ENCODE data around the gene CUEDC2.
"Not testable (repeated sequence)": the region's sequence is repeated elsewhere in the genome, so short reads cannot be mapped to it uniquely, and the experiment has no call there.

Gene CUEDC2

GRCh38 chr10:102457591-102458150 is 25.3 kb upstream of the CUEDC2 start:
- Histone ChIP-seq H4K12ac (ENCODE audit: low read depth, low read length) (no peak overlapping the region), H3K4ac (ENCODE audit: low read depth, low read length) (no peak overlapping the region), H2AFZ (ENCODE audit: insufficient read depth, low read length, poor library complexity) (no peak overlapping the region), H2BK12ac (ENCODE audit: low read length) (no peak overlapping the region), H3K27me3 (ENCODE audit: insufficient read depth, low read length) (no peaks in the 10 kb centered on the region), H3K4me1 (ENCODE audit: control insufficient read depth in 1 of 2, insufficient read depth in 2 of 2, low read length in 2 of 2) (peaks cover 14 to 18% of the 10 kb centered on the region in 2 experiments), H3K18ac (ENCODE audit: low read length) (no peak overlapping the region), H4K91ac (ENCODE audit: low read depth, low read length) (no peak overlapping the region), H4K8ac (ENCODE audit: low read depth, low read length) (no peak overlapping the region), H3K23ac (ENCODE audit: low read length) (no peak overlapping the region), H2BK5ac (ENCODE audit: low read depth, low read length, poor library complexity) (no peak overlapping the region), H3K4me2 (ENCODE audit: low read length) (no peak overlapping the region), H3K36me3 (ENCODE audit: control insufficient read depth in 1 of 2, insufficient read depth in 2 of 2, low read length in 2 of 2) (peaks cover 2 to 5% of the 10 kb centered on the region in 2 experiments), H3K4me3 (ENCODE audit: low read depth, low read length) (no peak overlapping the region), H3K14ac (ENCODE audit: low read length) (no peak overlapping the region), H3K27ac (ENCODE audit: low read depth, low read length) (no peak overlapping the region), H3K79me2 (ENCODE audit: control insufficient read depth, insufficient read depth, low read length, poor library complexity) (peaks cover 3% of the 10 kb centered on the region), H2BK120ac (ENCODE audit: insufficient read depth, low read length, poor library complexity) (no peak overlapping the region), H2AK5ac (ENCODE audit: low read length) (no peak overlapping the region), H3K9ac (ENCODE audit: low read length) (no peak overlapping the region), H3K79me1 (ENCODE audit: low read length) (peaks cover 13% of the 10 kb centered on the region), H3K9me3 (ENCODE audit: insufficient read depth, low read depth, low read length) (peaks cover 1% of the 10 kb centered on the region)
- WGBS (ENCODE audit: extremely low coverage, insufficient coverage, insufficient read length): no CpG with 5 or more reads among the region's 9 CpGs
- DNase-seq: no peak

DNA sequence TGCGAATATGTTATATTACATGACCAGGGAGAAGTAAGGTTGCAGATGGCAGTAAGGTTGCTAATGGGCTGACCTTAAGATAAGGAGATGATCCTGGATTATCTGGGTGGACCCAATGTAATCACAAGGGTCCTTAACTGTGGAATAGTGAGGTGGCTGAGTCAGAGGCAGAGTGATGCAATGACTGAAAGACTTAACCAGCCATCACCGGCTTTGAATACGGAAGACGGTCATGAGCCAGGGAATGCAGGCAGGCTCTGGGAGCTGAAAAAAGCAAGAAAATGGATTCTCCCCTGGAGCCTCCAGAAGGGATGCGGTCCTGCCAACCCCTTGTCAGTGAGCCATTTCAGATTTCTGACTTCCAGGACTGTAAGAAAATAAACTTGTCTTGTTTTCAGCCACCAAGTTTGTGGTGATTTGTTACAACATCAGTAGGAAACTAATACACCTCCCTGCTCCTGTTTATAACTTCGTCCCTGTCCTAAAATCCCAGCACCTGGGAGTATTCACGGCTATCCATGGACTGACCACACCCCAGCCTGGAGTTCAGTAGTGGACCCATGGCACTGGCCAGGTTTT is 23.6 kb upstream of the CUEDC2 start:
- Histone ChIP-seq H4K12ac (ENCODE audit: low read depth, low read length) (no peak overlapping the region), H3K9ac (ENCODE audit: low read length) (no peak overlapping the region), H3K23ac (ENCODE audit: low read length) (no peak overlapping the region), H3K27me3 (ENCODE audit: insufficient read depth, low read length) (no peaks in the 10 kb centered on the region), H2BK12ac (ENCODE audit: low read length) (no peak overlapping the region), H3K4me3 (ENCODE audit: low read depth, low read length) (no peak overlapping the region), H2AK5ac (ENCODE audit: low read length) (no peak overlapping the region), H3K4me1 (ENCODE audit: control insufficient read depth in 1 of 2, insufficient read depth in 2 of 2, low read length in 2 of 2) (peaks cover 11 to 16% of the 10 kb centered on the region in 2 experiments), H3K79me2 (ENCODE audit: control insufficient read depth, insufficient read depth, low read length, poor library complexity) (peaks cover 3% of the 10 kb centered on the region), H3K4ac (ENCODE audit: low read depth, low read length) (no peak overlapping the region), H2BK5ac (ENCODE audit: low read depth, low read length, poor library complexity) (no peak overlapping the region), H4K91ac (ENCODE audit: low read depth, low read length) (peak overlapping the region; percentile 65), H3K4me2 (ENCODE audit: low read length) (no peak overlapping the region), H3K27ac (ENCODE audit: low read depth, low read length) (peak overlapping the region; percentile 60), H2AFZ (ENCODE audit: insufficient read depth, low read length, poor library complexity) (no peak overlapping the region), H3K36me3 (ENCODE audit: control insufficient read depth in 1 of 2, insufficient read depth in 2 of 2, low read length in 2 of 2) (peaks cover 5 to 6% of the 10 kb centered on the region in 2 experiments), H2BK120ac (ENCODE audit: insufficient read depth, low read length, poor library complexity) (peak overlapping the region; percentile 91), H3K14ac (ENCODE audit: low read length) (peak overlapping the region; percentile 52), H3K18ac (ENCODE audit: low read length) (no peak overlapping the region), H3K9me3 (ENCODE audit: insufficient read depth, low read depth, low read length) (peaks cover 1% of the 10 kb centered on the region), H3K79me1 (ENCODE audit: low read length) (peaks cover 14% of the 10 kb centered on the region), H4K8ac (ENCODE audit: low read depth, low read length) (peak overlapping the region; percentile 16)
- WGBS (ENCODE audit: extremely low coverage, insufficient coverage, insufficient read length): no CpG with 5 or more reads among the region's 7 CpGs
- DNase-seq: peak; percentile 77 to 86

DNA sequence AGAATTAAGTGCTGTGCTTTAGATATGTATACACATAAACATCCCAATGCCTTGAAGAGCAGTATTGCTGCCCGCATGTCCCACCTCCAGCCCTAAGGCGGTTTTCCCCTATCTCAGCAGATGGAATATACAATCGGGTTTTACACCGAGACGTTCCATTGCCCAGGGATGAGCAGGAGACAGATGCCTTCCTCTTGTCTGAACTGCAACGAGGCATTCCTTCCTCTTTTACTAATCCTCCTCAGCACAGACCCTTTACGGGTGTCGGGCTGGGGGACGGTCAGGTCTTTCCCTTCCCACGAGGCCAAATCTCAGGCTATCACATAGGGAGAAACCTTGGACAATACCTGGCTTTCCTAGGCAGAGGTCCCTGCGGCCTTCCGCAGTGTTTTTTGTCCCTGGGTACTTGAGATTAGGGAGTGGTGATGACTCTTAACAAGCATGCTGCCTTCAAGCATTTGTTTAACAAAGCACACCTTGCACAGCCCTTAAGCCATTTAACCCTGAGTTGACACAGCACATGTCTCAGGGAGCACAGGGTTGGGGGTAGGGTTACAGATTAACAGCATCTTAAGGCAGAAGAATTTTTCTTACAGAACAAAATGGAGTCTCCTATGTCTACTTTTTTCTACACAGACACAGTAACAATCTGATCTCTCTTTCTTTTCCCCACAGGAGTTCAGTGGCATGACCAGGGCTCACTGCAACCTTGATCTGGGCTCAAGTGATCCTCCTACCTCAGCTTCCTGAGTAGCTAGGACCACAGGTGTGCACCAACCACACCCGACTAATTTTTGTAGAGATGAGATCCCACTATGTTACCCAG is 22.5 kb upstream of the CUEDC2 start:
- H3K27me3 ChIP-seq (ENCODE audit: insufficient read depth, low read length); H2BK12ac ChIP-seq (ENCODE audit: low read length); H3K9ac ChIP-seq (ENCODE audit: low read length); H3K4me3 ChIP-seq (ENCODE audit: low read depth, low read length); H3K9me3 ChIP-seq (ENCODE audit: insufficient read depth, low read depth, low read length); H4K8ac ChIP-seq (ENCODE audit: low read depth, low read length); H2AK5ac ChIP-seq (ENCODE audit: low read length); H3K4me2 ChIP-seq (ENCODE audit: low read length); H2AFZ ChIP-seq (ENCODE audit: insufficient read depth, low read length, poor library complexity); H3K14ac ChIP-seq (ENCODE audit: low read length); H3K4ac ChIP-seq (ENCODE audit: low read depth, low read length); H3K18ac ChIP-seq (ENCODE audit: low read length); H3K79me2 ChIP-seq (ENCODE audit: control insufficient read depth, insufficient read depth, low read length, poor library complexity); H4K12ac ChIP-seq (ENCODE audit: low read depth, low read length); H3K23ac ChIP-seq (ENCODE audit: low read length); H3K36me3 ChIP-seq (ENCODE audit: control insufficient read depth in 1 of 2, insufficient read depth in 2 of 2, low read length in 2 of 2); H2BK120ac ChIP-seq (ENCODE audit: insufficient read depth, low read length, poor library complexity): not testable (repeated sequence)
- peaks cover 6 to 12% of the 10 kb centered on the region in 2 experiments for H3K4me1 ChIP-seq (ENCODE audit: control insufficient read depth in 1 of 2, insufficient read depth in 2 of 2, low read length in 2 of 2)
- H3K27ac ChIP-seq (ENCODE audit: low read depth, low read length): peak overlapping the region; percentile 69
- H3K79me1 ChIP-seq (ENCODE audit: low read length): peaks cover 21% of the 10 kb centered on the region
- H2BK5ac ChIP-seq (ENCODE audit: low read depth, low read length, poor library complexity): peak overlapping the region; percentile 22
- H4K91ac ChIP-seq (ENCODE audit: low read depth, low read length): peak overlapping the region; percentile 41
- DNase-seq: peak; percentile 87 to 92
- no CpG with 5 or more reads among the region's 13 CpGs for WGBS (ENCODE audit: extremely low coverage, insufficient coverage, insufficient read length)

DNA sequence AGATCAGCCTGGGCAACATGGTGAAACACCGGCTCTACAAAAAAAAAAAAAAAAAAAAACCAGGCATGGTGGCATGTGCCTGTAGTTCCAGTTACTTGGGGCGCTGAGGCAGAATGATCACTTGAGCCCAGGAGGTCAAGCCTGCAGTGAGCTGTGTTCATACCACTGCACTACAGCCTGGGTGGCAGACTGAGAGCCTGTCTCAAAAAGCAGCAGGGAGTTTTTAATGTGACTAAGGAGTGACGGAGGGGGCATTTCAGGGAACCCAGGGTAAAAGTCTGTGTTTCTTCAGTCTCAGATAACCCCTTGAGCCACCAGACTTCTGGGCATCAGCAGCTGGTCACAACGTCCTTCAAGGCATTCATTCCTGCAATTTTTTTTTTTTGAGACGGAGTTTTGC is 21.1 kb upstream of the CUEDC2 start:
- Histone ChIP-seq H3K18ac (ENCODE audit: low read length) (no peak overlapping the region), H3K4me1 (ENCODE audit: control insufficient read depth in 1 of 2, insufficient read depth in 2 of 2, low read length in 2 of 2) (peaks cover 9 to 16% of the 10 kb centered on the region in 2 experiments), H3K23ac (ENCODE audit: low read length) (no peak overlapping the region), H2BK5ac (ENCODE audit: low read depth, low read length, poor library complexity) (peak overlapping the region; percentile 32), H3K9me3 (ENCODE audit: insufficient read depth, low read depth, low read length) (no peaks in the 10 kb centered on the region), H4K12ac (ENCODE audit: low read depth, low read length) (no peak overlapping the region), H4K8ac (ENCODE audit: low read depth, low read length) (no peak overlapping the region), H2AK5ac (ENCODE audit: low read length) (no peak overlapping the region), H3K4ac (ENCODE audit: low read depth, low read length) (no peak overlapping the region), H3K27me3 (ENCODE audit: insufficient read depth, low read length) (no peaks in the 10 kb centered on the region), H2BK120ac (ENCODE audit: insufficient read depth, low read length, poor library complexity) (no peak overlapping the region), H3K9ac (ENCODE audit: low read length) (no peak overlapping the region), H3K79me1 (ENCODE audit: low read length) (peaks cover 26% of the 10 kb centered on the region), H3K36me3 (ENCODE audit: control insufficient read depth in 1 of 2, insufficient read depth in 2 of 2, low read length in 2 of 2) (peaks cover 5 to 6% of the 10 kb centered on the region in 2 experiments), H3K27ac (ENCODE audit: low read depth, low read length) (peak overlapping the region; percentile 23), H3K79me2 (ENCODE audit: control insufficient read depth, insufficient read depth, low read length, poor library complexity) (peaks cover 11% of the 10 kb centered on the region), H2AFZ (ENCODE audit: insufficient read depth, low read length, poor library complexity) (no peak overlapping the region), H4K91ac (ENCODE audit: low read depth, low read length) (no peak overlapping the region), H3K4me2 (ENCODE audit: low read length) (no peak overlapping the region), H3K14ac (ENCODE audit: low read length) (no peak overlapping the region), H2BK12ac (ENCODE audit: low read length) (no peak overlapping the region), H3K4me3 (ENCODE audit: low read depth, low read length) (no peak overlapping the region)
- WGBS (ENCODE audit: extremely low coverage, insufficient coverage, insufficient read length): no CpG with 5 or more reads among the region's 5 CpGs
- peak; percentile 60 to 71 for DNase-seq

Data from trophoblast cell (in vitro differentiated cells and primary cell).